ENCODE data around the gene SUDS3.

The SUDS3 gene

DNA sequence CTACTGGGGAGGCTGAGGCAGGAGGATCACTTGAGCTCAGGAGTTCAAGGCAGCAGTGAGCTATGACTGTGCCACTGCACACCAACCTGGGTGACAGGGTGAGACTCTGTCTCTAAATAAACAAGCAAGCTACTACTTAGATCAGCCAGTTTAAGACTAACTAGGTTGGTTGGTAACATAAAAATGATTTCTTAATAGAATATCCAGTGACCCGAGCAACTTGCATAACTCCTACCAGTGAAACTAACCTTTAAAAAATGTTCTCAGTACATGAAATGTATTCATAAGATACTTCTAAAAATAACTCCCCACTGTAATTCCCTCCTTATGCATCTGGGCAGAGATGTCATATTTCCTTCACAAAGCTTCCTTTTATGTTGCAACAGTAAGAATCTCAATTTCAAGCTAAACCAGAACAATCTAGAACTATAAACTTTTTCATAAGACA, 19.5 kb upstream of the SUDS3 start:
- no peak for DNase-seq (ENCODE audit: low read depth in 2 of 2, low spot score in 1 of 2)

DNA sequence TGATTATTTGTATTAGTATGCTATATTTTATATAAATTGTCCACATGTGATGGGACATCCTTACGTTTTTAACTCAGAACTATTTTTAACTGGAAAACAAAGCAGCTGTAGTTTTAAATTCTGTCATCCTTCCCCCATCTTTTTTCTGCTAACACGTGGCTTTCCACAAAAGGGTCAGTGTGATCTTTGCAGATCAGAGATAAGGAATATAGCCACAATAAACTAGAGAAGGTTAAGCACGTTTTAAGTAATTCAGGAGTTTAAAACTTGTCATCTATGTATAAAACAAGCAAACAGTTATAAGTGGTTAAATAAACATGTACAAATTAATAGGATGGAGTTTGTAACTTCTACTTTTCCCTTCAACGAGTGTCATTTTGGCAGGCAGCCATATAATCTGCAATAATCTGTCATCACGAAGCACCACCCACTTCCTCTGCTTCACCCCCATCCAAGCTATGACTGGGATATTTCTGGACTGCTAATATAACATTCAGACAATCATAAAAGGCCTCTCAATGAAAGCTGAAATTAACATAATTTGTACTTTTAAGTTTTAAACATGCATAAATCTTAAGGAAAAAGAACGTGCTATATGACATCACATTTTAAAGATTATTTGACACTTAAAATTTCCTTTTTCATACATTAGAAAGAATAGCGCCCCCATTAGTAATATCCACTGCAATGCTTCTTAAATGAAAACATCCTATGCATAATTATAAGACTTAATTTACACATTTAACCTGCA, 18.9 kb upstream of the SUDS3 start:
- peak; percentile 13 to 28 for DNase-seq (ENCODE audit: low read depth in 2 of 2, low spot score in 1 of 2)

DNA sequence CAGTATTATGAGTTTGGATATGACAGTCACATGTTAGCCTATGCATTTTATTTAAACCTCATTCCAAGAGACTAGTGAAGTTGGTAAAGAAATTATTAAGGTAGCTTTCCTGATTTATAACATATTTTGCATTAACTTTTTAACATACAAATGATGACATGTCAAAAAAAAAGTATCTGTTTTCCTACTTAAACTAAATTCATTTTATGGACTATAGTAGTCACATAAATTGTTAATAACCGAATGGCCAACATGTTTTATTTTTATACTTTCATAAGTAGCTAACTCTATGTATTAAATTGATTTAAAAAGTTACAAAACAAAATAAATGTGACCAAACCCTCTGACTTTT, 18.4 kb upstream of the SUDS3 start:
- no peak for DNase-seq (ENCODE audit: low read depth in 2 of 2, low spot score in 1 of 2)

DNA sequence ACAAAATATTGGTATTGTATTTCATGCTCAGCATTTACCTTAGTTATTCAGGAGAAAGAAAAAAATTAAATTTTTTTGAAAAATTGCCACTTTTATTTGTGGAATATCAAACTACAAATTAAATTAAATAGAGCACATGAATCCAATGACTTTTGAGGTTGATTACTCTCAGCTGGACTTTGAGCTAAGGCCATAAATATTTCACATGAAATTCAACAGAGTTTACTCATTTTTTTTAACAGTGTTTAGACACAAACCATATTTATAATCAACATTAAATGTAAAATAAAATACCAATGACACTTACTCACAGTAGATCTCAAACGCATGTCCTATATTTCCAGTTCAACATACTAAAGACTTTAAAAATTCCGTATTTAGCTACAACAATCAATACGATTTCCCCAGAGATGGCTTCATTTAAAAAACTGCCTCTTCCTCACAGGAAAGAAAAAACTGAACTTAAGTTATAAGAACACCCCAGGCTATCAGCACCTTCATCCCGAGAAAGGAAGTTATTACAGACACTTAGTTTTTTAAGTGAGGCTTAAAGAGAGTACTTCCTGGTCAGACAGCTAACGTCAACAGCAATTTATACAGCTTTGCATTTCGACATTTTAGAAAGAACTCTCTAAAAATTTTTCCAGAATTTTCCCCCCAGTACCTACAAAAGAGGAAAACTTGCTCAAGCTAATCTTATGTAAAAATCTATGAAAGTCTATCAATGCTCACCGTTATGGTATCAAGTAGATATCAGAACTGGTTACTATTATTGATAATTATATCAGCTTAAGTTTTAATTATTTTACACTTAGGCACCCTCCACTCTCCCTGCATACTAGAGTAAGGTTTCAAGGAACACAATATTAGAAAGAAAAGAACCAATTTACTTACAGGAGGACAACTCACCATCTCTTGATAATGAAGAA, 17.5 kb upstream of the SUDS3 start:
- DNase-seq (ENCODE audit: low read depth in 2 of 2, low spot score in 1 of 2) = no peak

DNA sequence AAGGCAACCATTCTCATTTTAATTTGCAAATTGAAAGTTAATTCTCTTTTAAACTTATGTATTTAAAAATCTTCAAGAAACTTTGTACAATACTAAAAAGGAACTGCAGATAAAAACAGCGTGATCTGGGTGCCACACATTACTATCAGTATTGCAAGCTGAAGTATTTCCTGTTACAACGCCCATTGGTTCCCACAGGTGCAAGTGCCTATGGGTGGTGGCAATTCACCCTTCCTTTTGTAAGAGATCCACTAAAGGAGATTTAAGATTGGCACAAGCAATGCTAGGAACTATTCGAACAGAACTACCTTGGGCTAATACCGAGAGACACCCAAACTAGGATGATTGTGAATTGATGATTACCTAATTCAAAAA, 16.8 kb upstream of the SUDS3 start:
- DNase-seq (ENCODE audit: low read depth in 2 of 2, low spot score in 1 of 2) = no peak

DNA sequence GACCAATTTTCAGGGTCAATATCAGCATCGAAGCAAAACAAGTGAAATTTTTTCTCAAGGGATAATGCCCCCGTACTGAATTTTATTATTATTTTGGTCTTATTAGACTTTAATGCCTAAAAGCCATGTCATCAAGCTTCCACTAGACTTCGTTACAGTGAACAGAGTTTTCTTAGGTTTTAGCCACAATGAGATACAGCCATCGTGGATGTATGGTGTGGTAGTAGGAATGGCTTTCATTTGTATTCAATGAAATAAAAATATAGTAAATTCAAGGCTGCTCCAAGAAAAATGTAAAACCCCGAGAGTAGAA, 15.3 kb upstream of the SUDS3 start:
- no peak for DNase-seq (ENCODE audit: low read depth in 2 of 2, low spot score in 1 of 2)

DNA sequence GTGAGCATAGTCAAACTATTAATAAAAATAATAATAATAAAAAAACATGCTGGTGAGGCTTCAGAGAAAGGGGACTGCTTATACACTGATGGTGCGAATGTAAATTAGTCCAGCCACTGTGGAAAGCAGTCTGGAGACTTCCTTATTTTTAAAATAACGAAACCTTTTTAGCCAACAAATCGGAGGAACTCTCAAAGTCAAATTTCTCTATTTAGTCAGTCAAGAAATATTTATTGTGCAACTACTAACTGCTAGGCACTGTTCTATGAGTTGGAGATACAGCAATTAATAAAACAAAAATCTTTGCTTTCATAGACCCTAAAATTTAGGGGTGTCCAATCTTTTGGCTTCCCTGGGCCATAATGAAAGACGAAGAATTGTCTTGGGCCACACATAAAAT, 14.5 kb upstream of the SUDS3 start:
- no peak for DNase-seq (ENCODE audit: low read depth in 2 of 2, low spot score in 1 of 2)

DNA sequence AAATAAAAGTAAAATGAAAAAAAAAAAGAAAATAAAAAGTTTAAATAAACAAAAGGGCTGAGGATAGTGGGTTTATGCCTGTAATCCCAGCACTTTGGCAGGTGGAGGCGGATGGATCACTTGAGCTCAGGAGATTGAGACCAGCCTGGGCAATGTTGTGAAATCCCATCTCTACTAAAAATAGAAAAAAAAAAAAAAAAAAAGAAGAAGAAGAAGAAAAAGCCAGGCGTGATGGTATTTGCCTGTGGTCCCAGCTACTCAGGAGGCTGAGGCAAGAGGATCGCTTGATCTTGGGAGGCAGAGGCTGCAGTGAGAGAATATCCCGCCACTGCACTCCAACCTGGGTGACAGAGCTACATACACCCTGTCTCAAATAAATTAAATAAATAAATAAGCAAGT, 7.5 kb upstream of the SUDS3 start:
- no peak for DNase-seq (ENCODE audit: low read depth in 2 of 2, low spot score in 1 of 2)

DNA sequence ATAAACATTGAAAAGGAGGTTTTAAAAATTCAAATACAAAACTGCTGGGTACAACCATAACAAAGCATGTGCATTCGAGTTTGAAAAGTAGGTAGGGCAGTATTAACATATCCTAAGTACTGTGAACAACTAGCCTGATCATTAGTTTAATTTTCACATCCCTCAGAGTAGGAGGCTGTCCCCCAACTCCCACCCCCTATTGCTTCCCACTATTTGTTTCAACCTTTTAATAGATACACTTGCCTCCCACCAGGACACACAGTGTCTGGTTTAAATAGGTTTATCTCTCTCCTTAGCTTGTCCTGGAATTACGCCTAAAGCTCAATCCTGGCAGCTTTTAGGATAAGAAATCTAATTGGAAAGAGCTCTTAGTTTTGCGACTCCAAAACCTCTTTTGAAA, 5.8 kb upstream of the SUDS3 start:
- DNase-seq (ENCODE audit: low read depth in 2 of 2, low spot score in 1 of 2) = no peak

DNA sequence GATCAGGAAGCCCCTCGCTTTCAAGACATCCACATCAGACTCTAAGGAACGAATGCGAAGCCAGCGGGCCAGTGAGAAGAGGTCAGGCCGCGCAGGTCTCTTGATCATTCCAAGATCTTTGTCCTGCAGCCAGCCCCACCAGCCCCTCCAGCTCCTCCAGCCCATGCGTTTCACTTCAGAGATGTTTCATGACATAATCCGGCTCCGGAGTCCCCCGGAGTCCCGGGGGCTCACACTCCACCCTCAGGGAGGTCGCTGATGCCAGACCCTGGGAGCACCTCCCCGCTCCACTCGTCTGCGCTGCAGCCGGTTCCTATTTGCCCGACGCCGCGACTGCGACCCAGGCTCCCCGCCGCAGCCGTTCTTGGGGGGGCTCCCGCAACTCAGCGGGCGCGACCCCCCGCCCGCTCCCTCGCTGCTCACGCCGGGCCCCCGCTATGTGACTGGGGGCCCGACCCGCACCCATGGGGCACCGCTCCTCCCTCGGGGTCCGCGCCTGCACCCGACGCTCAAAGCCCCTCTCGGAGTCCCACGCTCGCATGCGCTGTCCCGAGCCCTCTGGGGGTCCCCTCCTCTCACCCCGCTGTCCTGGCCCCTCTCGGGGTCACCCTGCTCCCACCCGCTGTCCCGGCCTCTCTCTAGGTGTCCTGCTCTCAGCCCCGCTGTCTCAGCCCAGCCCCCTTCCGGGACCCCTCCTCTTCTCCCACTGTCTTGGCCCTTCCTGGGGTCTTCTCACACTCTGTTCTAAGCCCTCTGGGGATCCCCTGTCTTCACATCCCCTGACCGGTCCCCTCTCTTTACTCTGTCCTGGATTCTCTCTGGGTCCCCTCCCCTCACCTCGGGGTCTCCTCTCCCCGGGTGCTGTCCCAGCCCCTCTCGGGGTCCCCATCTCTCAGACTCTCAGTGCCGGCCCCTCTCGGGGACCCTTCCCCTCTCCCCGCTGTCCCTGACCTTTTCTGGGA, 4.8 kb upstream of the SUDS3 start:
- DNase-seq (ENCODE audit: low read depth in 2 of 2, low spot score in 1 of 2) = no peak

DNA sequence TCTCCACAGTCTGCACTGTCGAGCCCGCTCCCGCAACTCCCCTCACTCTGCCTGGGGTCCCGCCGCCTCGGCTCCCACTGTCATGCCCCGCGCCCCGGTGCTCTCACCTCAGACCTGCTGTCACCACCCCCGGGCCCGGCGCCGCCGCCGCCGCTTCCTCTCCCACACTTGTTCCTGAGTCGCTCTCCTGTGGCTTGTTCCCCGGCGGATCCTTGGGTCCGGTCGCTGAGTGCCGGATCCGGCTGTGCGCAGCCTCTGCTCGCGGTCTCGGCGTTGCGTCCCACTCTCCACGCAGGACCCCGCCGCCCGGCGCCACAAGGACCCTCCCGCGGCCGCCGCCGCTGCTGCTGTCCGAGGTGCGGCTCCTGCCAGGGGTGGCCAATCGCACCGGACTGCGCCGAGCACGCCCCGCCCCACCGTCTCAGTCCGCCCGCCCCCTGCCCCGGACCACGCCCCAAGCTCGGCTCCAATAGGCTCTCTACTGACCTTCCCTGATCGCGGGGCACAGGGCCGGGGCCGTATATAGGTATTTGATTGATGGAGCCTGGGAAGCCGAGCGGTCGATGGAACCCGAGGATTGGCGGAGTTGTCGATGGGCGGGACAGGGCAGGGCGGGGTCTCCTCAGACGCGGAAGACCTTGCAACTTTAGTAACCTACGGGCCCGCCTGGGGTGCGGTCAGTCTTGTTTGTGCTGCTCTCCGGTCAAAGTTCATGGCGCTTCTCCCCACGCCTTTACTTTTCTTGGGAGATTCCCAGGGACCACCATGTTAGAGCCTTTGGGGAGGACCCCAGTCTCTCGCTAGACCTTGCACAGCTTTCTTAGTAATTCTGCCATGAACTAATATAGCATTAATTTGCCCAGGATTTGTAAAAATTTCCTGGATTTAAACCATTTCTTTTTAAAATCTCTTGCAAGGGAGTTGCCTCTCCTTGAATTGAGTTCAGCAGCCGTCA, 3.5 kb upstream of the SUDS3 start, which contains the start of gene TAOK3:
TSS of gene TAOK3 (minus strand) at position 367 of the 955 bp plus-strand sequence. CDS start 117,340 bp downstream, outside the sequence.
- peak; percentile 94 to 95 for DNase-seq (ENCODE audit: low read depth in 2 of 2, low spot score in 1 of 2)

DNA sequence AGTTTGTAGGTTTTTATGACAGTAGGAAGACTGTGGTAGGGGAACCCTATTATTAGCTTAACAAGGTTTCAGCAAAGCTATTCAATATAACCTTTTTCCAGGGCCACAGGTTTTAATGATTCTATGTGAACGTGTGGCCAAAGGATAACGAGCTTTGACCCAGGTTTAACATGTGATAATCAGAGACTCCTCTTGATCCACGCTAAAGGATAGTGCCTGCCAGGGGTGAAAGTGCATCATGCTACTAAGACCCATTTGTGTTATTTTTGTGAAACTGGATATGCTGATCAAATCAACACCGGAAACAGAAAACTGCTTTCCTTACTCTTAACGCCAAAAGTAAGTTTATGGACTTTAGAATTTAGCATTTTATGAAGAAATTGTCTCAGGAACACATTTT, 2.7 kb upstream of the SUDS3 start:
- DNase-seq (ENCODE audit: low read depth in 2 of 2, low spot score in 1 of 2) = no peak

DNA sequence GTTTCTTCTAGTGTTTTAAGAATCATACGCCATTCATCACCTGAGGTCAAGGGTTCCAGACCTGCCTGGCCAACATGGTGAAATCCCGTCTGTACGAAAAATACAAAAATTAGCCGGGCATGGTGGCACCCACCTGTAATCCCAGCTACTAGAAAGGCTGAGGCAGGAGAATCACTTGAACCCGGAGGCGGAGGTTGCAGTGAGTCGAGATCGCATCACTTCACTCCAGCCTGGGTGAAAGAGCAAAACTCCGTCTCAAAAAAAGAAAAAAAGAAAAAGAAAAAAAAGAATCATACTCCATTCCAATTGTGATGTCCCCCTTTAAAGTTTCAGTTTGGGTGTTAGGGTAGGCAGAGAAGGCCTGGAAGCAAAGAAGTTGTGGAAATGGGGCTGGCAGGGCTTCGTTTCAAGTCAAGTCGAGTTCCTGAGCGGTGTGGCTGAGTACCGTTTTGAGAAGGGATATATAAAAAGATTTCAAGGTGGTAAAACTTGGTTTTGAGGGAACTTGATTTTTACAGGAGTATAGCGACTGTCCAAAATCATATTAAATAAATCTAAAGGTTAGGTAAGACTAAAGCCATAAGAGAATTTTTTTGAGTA, 2.1 kb upstream of the SUDS3 start:
- DNase-seq (ENCODE audit: low read depth in 2 of 2, low spot score in 1 of 2) = no peak

DNA sequence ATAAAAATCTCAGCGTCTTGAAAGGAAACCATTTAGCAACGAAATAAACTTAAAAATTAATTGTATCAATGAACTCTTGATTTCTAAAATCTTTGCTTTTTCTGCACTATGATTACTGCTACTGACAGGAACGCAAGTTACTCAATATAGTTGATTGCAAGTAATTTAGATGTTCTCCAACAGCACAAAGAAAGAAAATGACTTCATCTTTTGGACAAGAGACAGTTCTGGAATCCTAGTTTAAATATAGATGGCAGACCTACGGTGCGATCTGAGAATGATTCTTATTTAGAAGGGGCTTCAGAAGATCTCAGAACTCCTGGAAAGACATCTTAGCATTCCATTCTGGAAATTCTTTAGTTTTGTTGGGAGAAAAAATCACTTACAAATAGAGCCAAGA, 1.4 kb upstream of the SUDS3 start:
- DNase-seq (ENCODE audit: low read depth in 2 of 2, low spot score in 1 of 2) = no peak

DNA sequence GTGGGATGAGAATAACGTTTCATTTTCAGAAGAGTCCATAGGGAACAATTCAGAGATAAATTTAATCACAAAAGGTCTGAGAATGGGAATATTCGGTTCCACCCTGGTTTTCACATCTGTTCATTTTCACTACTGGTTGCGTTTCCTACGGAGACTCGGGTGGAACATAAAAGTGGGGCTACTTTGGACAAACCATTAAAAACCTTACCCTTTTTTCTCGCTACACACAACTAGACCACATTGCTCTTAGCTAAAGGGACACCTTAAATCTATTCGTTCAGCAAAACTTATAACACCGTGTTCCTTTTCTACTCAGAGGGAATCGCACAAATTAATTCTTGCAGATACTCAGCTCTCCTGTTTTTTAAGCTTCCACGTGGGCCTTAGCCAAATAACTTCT, 1.0 kb upstream of the SUDS3 start:
- DNase-seq (ENCODE audit: low read depth in 2 of 2, low spot score in 1 of 2) = no peak

DNA sequence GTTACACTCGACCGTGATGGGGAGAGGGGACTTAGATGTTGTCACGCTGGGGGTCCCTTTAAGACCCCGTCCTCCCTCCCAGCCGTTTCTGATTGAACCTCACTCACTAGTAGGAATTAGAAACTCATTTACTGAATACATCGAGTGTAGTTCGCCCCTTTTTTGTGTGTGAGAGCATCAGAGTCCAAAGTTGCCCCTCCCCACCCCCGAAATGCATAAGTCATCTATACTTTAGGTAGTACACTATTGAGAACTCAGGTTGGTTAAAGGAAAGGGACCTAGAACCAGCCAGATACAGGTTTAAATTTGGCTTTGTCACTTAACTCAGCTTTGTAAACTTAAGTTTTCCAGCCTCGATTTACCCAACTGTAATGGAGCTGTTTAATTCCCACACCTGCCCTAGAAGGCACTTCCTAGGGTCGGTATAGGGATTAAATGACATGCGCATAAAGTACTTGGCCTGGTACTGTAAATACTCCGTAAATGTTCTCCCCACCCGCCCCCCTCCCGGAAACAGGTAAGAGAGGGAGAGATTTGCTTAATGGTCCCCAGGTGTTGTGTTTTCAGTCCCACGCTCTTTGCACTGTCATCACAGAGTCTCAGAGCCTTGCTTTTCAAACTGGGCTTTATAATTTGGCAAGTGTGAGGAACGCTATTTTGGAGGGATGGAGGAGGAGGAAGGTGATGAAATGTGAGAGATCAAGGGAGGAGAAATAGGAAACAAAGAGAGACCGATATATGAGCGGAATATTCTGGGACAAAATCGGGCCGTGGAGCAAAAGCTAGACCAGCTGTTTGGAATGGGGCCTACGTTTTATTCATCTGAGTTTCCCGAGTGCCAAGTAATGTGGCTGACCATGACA, 897 bp downstream of the SUDS3 start:
- no peak for DNase-seq (ENCODE audit: low read depth in 2 of 2, low spot score in 1 of 2)

DNA sequence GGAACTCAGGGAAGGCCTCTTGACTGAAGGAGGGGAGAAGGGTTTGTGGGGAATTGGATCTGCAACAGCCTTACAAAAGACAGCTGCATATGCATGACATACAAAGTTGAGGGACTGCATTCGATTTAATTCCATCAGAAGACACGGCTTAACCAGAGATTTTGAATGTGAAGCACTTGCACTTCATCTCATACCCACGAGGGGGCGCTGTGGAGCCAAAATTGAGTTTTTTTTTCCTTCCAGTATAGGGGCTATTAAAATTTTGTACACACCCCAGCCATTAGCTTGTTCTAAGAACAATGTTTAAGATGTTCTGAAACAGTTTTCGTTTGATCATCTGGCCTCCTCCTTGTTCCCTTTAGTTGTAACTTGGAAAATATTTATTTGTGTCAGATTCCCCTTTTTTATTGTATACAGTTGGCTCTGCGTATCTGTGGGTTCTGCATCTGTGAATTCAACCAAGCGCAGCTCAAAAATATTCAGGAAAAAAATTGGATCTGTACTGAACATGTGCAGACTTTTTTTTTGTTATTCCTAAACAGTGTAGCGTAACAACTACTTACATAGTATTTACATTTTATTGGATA, 1.6 kb downstream of the SUDS3 start:
- peak; percentile 27 to 75 for DNase-seq (ENCODE audit: low read depth in 2 of 2, low spot score in 1 of 2)

DNA sequence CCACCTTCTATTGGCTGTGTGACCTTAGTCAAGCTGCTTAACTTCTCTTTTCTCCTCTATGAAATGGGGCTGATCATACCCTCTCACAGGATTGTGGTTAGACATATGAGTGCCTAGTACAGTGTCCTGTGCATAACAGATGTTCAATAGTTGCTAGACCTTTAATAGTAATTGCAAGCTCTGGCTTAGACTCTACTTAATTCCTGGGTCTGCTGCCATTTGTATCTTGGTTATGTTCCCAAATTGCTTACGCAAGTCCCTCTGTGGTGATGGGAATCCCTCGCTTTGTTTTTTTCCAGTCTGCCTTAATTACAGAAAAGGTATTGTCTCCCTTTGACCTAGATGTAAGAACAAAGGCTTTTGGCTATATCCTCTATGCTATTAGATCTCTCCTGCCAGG, 15.1 kb downstream of the SUDS3 start:
- no peak for DNase-seq (ENCODE audit: low read depth in 2 of 2, low spot score in 1 of 2)

DNA sequence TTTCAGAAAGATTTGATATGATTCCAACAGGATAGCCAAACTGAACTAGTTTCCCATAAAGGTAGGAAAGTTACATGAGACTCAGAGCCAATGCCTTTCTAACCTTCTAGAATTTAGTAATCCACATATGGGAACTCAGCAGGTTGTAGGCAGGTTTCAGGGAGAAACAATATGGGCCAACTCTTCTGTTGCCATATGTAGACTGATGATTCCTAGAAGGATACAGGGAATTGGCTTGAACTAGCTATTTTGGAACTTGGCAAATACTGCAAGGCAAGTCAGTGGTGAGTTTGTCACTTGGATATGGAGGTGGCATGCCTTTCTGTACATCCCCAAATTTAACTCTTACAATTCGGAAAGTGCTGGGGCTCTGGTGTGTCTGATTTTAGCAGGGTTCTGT, 15.5 kb downstream of the SUDS3 start:
- DNase-seq (ENCODE audit: low read depth in 2 of 2, low spot score in 1 of 2) = no peak

Measured in stimulated activated CD8-positive, alpha-beta memory T cell treated with anti-CD3 and anti-CD28 coated beads, Interleukin-4, amount 100 ng/mL, for 4 hours (primary cell).